ENCODE measurements around the gene KLHL13. TPM values are rescaled to one million over a fixed set of nuclear protein-coding genes. Genes with fewer than 3 reads are reported as not detected.

KLHL13 gene
- total and polyA plus RNA-seq, 8 donors = 1.8 to 45.0 (median 4.3) TPM

DNA sequence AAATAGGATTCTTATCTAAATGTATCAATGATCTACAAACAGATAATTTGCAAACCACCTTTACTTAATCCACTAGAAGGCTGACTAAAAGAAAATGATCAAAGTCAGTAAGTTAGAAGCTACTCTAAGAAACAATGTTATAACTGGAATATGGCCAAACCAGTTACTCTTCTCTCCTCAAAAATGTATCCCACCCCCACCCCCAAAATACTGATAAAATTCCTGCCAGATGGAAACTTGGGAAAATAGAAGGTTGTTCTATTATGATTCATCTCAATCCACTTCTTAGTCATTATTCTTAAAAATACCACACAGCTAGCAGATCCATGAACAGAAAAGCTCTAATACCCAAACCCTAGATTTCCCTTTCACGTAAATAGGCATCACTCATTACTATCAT is 206.4 kb downstream of the KLHL13 start:
- 63 to 97% (median 82%) methylated on average over 1 of the region's 1 CpG for WGBS, 5 donors
- Histone ChIP-seq H3K4me3 (no peak overlapping the region), H3K4me1 (no peaks in the 10 kb centered on the region), H3K27me3 (no peaks in the 10 kb centered on the region), H3K27ac (no peak overlapping the region), H3K36me3 (peaks cover 0 to 5% (median 0%) of the 10 kb centered on the region in 4 donors), H3K9me3 (no peaks in the 10 kb centered on the region)
- no peak for TF ChIP-seq EP300 (IDR thresholded peaks at IDR 0.05)
- no peak for TF ChIP-seq POLR2A (IDR thresholded peaks at IDR 0.05)
- TF ChIP-seq, protein P1, sequence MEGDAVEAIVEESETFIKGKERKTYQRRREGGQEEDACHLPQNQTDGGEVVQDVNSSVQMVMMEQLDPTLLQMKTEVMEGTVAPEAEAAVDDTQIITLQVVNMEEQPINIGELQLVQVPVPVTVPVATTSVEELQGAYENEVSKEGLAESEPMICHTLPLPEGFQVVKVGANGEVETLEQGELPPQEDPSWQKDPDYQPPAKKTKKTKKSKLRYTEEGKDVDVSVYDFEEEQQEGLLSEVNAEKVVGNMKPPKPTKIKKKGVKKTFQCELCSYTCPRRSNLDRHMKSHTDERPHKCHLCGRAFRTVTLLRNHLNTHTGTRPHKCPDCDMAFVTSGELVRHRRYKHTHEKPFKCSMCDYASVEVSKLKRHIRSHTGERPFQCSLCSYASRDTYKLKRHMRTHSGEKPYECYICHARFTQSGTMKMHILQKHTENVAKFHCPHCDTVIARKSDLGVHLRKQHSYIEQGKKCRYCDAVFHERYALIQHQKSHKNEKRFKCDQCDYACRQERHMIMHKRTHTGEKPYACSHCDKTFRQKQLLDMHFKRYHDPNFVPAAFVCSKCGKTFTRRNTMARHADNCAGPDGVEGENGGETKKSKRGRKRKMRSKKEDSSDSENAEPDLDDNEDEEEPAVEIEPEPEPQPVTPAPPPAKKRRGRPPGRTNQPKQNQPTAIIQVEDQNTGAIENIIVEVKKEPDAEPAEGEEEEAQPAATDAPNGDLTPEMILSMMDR (IDR thresholded peaks at IDR 0.05) = no peak
- TF ChIP-seq POLR2AphosphoS5 (IDR thresholded peaks at IDR 0.05) = no peak
- DNase-seq = no peak
- intact Hi-C loops (cut with DNase I; ENCODE audit: low total_unique reads) = no loop called here

DNA sequence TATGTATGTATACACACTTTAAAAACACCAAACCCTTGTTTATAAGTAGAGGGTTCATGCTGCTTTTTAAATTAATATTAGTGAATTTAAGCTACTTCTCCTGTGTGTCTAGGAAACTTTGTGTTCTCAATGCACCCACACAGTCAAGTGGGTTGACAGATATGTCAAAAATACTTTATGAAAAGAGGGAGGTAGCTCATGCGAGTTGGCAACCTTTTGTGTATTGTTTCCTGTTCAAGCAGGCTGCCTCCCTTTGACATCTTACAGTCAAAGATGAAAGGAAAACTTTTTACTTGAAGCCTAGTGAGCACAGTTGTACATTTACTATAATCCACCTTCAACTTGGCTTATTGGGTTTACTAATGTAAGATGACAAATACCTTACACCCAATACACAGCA is 218.4 kb downstream of the KLHL13 start:
- DNase-seq = peak in 1 of 2 donors; percentile 2
- 38 to 65% (median 53%) methylated on average over 1 of the region's 1 CpG for WGBS, 5 donors
- H3K36me3 ChIP-seq = no peaks in the 10 kb centered on the region
- H3K27me3 ChIP-seq = no peaks in the 10 kb centered on the region
- no peak overlapping the region for H3K4me3 ChIP-seq
- intact Hi-C loops (cut with DNase I; ENCODE audit: low total_unique reads) = no loop called here
- no peaks in the 10 kb centered on the region for H3K9me3 ChIP-seq
- H3K4me1 ChIP-seq = no peaks in the 10 kb centered on the region
- TF ChIP-seq EP300 (IDR thresholded peaks at IDR 0.05) = no peak
- TF ChIP-seq, protein P1 (IDR thresholded peaks at IDR 0.05) = no peak
- no peak for TF ChIP-seq POLR2A (IDR thresholded peaks at IDR 0.05)
- TF ChIP-seq POLR2AphosphoS5 (IDR thresholded peaks at IDR 0.05) = no peak
- no peak overlapping the region for H3K27ac ChIP-seq

DNA sequence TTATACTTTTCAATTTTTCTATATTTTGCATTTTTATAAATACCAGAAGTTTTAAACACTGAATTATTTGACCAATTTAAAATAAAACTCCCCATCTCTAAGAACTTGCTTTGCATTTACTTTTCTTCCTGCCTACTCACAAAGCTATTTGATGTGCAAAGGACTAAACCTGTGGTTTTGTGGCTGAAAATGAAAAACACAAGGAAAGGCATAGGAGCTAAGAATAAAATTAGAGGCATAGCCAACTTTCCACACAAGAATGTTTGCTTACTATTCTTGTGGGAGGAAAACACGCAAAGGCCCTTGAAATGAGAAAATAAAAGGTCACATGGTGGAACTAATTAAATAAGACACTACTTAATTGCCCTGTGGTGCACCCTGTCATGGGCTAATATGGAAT is 221.2 kb downstream of the KLHL13 start:
- Histone ChIP-seq H3K9me3 (no peaks in the 10 kb centered on the region), H3K27me3 (no peaks in the 10 kb centered on the region), H3K4me1 (no peaks in the 10 kb centered on the region), H3K27ac (no peak overlapping the region), H3K4me3 (no peak overlapping the region), H3K36me3 (no peaks in the 10 kb centered on the region)
- intact Hi-C loops (cut with DNase I; ENCODE audit: low total_unique reads) = no loop called here
- WGBS, 5 donors = 10 to 32% (median 16%) methylated on average over 1 of the region's 1 CpG
- no peak for DNase-seq
- no peak for TF ChIP-seq EP300 (IDR thresholded peaks at IDR 0.05)

DNA sequence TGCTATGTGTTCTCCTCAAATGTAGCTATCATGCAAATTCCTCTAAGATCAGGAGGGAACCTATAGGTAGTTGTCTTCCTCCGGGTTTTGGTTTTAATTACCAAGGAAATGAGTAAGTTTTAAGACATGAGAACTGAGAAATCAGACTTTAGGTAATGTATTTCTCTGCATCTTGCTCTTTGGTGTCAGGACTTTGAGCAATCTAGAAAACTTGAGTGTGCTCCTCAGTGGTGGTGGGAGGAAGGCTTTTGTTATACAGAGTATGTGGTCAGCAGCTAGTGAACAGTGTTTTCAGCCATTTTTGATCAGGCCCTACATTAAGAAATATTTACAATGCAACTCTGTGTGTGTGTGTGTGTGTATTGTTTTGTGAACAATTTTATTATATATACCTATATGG is 224.1 kb downstream of the KLHL13 start:
- DNase-seq = no peak
- 80 to 95% (median 85%) methylated on average over 1 of the region's 1 CpG for WGBS, 5 donors
- H3K4me3 ChIP-seq = no peak overlapping the region
- no peaks in the 10 kb centered on the region for H3K9me3 ChIP-seq
- H3K4me1 ChIP-seq = no peaks in the 10 kb centered on the region
- intact Hi-C loops (cut with DNase I; ENCODE audit: low total_unique reads) = no loop called here
- H3K27ac ChIP-seq = no peak overlapping the region
- TF ChIP-seq POLR2A (IDR thresholded peaks at IDR 0.05) (no peak), POLR2AphosphoS5 (IDR thresholded peaks at IDR 0.05) (no peak), EP300 (IDR thresholded peaks at IDR 0.05) (no peak)
- TF ChIP-seq, protein P1 (IDR thresholded peaks at IDR 0.05) = no peak
- no peaks in the 10 kb centered on the region for H3K27me3 ChIP-seq
- no peaks in the 10 kb centered on the region for H3K36me3 ChIP-seq

DNA sequence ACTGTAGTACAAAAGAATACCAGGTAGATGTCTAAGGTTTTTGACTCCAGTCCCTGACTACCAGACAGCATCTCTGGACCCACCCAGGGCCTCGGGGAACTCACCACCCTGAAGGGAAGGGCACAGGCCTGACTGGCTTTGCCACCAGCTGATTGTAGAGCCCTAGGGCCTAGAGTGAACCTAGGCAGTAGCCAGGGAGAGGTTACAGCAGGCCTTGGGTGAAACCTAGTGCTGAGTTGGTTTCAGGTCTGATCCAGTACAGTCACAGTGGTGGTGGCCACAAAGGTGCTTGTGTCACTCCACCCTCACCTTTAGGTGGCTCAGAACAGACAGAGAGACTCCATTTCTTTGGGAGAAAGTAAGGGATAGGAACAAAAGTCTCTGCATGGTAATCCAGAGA is 244.8 kb downstream of the KLHL13 start:
- no peak overlapping the region for H3K4me3 ChIP-seq
- intact Hi-C loops (cut with DNase I; ENCODE audit: low total_unique reads) = no loop called here
- WGBS, 5 donors = 33 to 75% (median 60%) methylated on average over 1 of the region's 1 CpG
- no peak overlapping the region for H3K27ac ChIP-seq
- H3K27me3 ChIP-seq = no peaks in the 10 kb centered on the region
- no peaks in the 10 kb centered on the region for H3K36me3 ChIP-seq
- no peaks in the 10 kb centered on the region for H3K4me1 ChIP-seq
- H3K9me3 ChIP-seq = peaks cover 0 to 5% (median 0%) of the 10 kb centered on the region in 4 donors
- DNase-seq = no peak
- TF ChIP-seq, protein P1 (IDR thresholded peaks at IDR 0.05) = no peak
- TF ChIP-seq EP300 (IDR thresholded peaks at IDR 0.05) (no peak), POLR2AphosphoS5 (IDR thresholded peaks at IDR 0.05) (no peak), POLR2A (IDR thresholded peaks at IDR 0.05) (no peak)
